ENCODE results near the gene ASXL1.
A peak's percentile ranks its signal among the peaks of the same experiment; 100 is the strongest.

Gene ASXL1

GRCh38 chr20:32449890-32450401 is 91.8 kb downstream of the ASXL1 start (continued):
- TF ChIP-seq BACH2 (CRISPR knock-in tag; IDR thresholded peaks at IDR 0.05; ENCODE audit: borderline replicate concordance) (no peak), TCF4 (CRISPR knock-in tag; IDR thresholded peaks at IDR 0.05; ENCODE audit: borderline replicate concordance) (peak; percentile 96), CSDC2 (CRISPR knock-in tag; IDR thresholded peaks at IDR 0.05) (no peak), ZC3H10 (CRISPR knock-in tag; IDR thresholded peaks at IDR 0.05) (no peak), TSHZ2 (CRISPR knock-in tag; IDR thresholded peaks at IDR 0.05) (peak; percentile 85; the same call in 1 of the 2 replicates), ESRRG (CRISPR knock-in tag; IDR thresholded peaks at IDR 0.05) (no peak), PATZ1 (CRISPR knock-in tag; IDR thresholded peaks at IDR 0.05; ENCODE audit: borderline replicate concordance) (no peak)

GRCh38 chr20:32450484-32451061 is 92.4 kb downstream of the ASXL1 start:
- no peak for TF ChIP-seq ESRRG (CRISPR knock-in tag; IDR thresholded peaks at IDR 0.05)
- TF ChIP-seq ZNF565 (CRISPR knock-in tag; conservative IDR thresholded peaks at IDR 0.05; ENCODE audit: low read depth), result no peak
- TF ChIP-seq TSHZ2 (CRISPR knock-in tag; IDR thresholded peaks at IDR 0.05), result no peak
- TF ChIP-seq SNAI2 (CRISPR knock-in tag; IDR thresholded peaks at IDR 0.05), result no peak
- no peak for TF ChIP-seq OSR1 (CRISPR knock-in tag; IDR thresholded peaks at IDR 0.05)
- no peak for TF ChIP-seq ZNF70 (CRISPR knock-in tag; IDR thresholded peaks at IDR 0.05)
- TF ChIP-seq RARB (CRISPR knock-in tag; IDR thresholded peaks at IDR 0.05), result no peak
- TF ChIP-seq ZC3H10 (CRISPR knock-in tag; IDR thresholded peaks at IDR 0.05), result no peak
- TF ChIP-seq ISL1 (CRISPR knock-in tag; IDR thresholded peaks at IDR 0.05), result no peak
- no peak for TF ChIP-seq CSRNP3 (CRISPR knock-in tag; IDR thresholded peaks at IDR 0.05)

GRCh38 chr20:32451340-32451681 is 93.2 kb downstream of the ASXL1 start:
- ATAC-seq, result no peak

More at GRCh38 chr20:32450484-32451061, 92.4 kb downstream of the ASXL1 start:
- no peak for ATAC-seq

More at GRCh38 chr20:32451340-32451681, 93.2 kb downstream of the ASXL1 start:
- TF ChIP-seq OSR1 (CRISPR knock-in tag; IDR thresholded peaks at IDR 0.05), result no peak
- TF ChIP-seq ZFP3 (CRISPR knock-in tag; IDR thresholded peaks at IDR 0.05), result no peak
- no peak for TF ChIP-seq ESRRG (CRISPR knock-in tag; IDR thresholded peaks at IDR 0.05)
- TF ChIP-seq GLIS3 (CRISPR knock-in tag; IDR thresholded peaks at IDR 0.05), result no peak
- TF ChIP-seq PPARA (CRISPR knock-in tag; IDR thresholded peaks at IDR 0.05; ENCODE audit: borderline replicate concordance), result no peak
- no peak for TF ChIP-seq BACH2 (CRISPR knock-in tag; IDR thresholded peaks at IDR 0.05; ENCODE audit: borderline replicate concordance)
- no peak for TF ChIP-seq PATZ1 (CRISPR knock-in tag; IDR thresholded peaks at IDR 0.05; ENCODE audit: borderline replicate concordance)
- no peak for TF ChIP-seq RARB (CRISPR knock-in tag; IDR thresholded peaks at IDR 0.05)
- no peak for TF ChIP-seq TOX (CRISPR knock-in tag; IDR thresholded peaks at IDR 0.05; ENCODE audit: borderline replicate concordance)
- TF ChIP-seq ZNF8 (CRISPR knock-in tag; IDR thresholded peaks at IDR 0.05), result no peak
